Transverse colon (tissue), 4 donors: ENCODE data around the gene RBM5.

Experiments used
- EP300 ChIP-seq: sonication (generic); formaldehyde crosslinking; IDR thresholded peaks from one replicate; pipeline ENCODE4 v1.6.1; 2017; ENCODE audit warnings: antibody characterized with exemption, low read depth
- POLR2A ChIP-seq: fragments of 450-650 bp; IDR thresholded peaks from one replicate; pipeline ENCODE4 v1.6.1; 2016; ENCODE audit warnings: antibody characterized with exemption, mild to moderate bottlenecking, moderate library complexity
- POLR2AphosphoS5 ChIP-seq, 3 donors: sonication (generic); formaldehyde crosslinking; IDR thresholded peaks; one replicate each; pipeline ENCODE4 v1.6.1; 2016; ENCODE audit warnings: antibody characterized with exemption in 3 of 3
- TF ChIP-seq, protein P1 (sequence below), 5 experiments: fragments of 200-600 bp in 3 of 5; fragments of 450-650 bp in 2 of 5; sonication (generic) in 3 of 5; IDR thresholded peaks; 1 replicate in 2 of 5; 2 replicates in 3 of 5; pipeline ENCODE4 v1.5.1; 2016 to 2017; ENCODE audit warnings: antibody characterized with exemption in 5 of 5, inconsistent platforms in 3 of 5, mild to moderate bottlenecking in 2 of 5, moderate library complexity in 1 of 5

DNA sequence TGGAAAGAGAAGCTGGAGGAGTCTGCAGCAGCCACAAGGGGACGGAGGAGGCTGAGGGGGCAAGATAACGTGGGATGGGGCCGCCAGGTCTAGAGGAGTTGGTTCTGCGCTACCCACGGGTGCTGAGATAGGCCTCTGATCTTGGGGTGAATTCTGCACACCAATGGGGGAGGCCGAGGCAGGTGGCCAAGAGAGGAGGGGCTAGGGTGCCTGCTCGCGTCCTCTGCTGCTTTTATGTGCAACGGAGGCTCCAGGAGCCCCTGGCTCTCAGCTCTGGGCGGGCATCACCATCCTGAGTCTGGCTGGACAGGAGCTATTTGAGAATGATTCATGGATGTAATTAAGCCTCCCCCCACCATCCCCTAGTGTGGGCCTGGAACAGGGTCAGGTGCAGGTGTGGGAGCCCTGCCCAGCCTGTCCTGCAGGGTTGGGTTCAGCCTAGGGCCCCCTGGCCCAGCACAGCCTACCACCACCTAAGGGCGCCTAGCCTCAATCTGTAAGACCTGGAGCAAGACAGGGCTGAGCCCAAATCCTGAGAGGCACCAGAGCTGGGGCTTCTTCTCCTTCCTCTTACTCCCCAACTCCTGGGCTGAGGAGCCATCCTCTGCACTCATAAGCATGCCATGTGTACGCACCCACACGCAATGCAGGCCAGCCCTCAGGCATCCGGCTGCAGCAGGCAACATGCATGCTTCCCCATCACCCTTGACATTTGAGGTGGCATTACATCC, 34.1 kb downstream of the RBM5 start:
- TF ChIP-seq, protein P1, sequence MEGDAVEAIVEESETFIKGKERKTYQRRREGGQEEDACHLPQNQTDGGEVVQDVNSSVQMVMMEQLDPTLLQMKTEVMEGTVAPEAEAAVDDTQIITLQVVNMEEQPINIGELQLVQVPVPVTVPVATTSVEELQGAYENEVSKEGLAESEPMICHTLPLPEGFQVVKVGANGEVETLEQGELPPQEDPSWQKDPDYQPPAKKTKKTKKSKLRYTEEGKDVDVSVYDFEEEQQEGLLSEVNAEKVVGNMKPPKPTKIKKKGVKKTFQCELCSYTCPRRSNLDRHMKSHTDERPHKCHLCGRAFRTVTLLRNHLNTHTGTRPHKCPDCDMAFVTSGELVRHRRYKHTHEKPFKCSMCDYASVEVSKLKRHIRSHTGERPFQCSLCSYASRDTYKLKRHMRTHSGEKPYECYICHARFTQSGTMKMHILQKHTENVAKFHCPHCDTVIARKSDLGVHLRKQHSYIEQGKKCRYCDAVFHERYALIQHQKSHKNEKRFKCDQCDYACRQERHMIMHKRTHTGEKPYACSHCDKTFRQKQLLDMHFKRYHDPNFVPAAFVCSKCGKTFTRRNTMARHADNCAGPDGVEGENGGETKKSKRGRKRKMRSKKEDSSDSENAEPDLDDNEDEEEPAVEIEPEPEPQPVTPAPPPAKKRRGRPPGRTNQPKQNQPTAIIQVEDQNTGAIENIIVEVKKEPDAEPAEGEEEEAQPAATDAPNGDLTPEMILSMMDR (IDR thresholded peaks at IDR 0.05), result no peak
- no peak for TF ChIP-seq POLR2A
- no peak for TF ChIP-seq EP300
- no peak for TF ChIP-seq POLR2AphosphoS5 (IDR thresholded peaks at IDR 0.05)
